ENCODE data around the gene ATAD1. TPM values are rescaled to one million over a fixed set of nuclear protein-coding genes. Genes with fewer than 3 reads are reported as not detected.

ATAD1 gene
- total RNA-seq, 1 donor from 2014 or later = 50.1 TPM

DNA sequence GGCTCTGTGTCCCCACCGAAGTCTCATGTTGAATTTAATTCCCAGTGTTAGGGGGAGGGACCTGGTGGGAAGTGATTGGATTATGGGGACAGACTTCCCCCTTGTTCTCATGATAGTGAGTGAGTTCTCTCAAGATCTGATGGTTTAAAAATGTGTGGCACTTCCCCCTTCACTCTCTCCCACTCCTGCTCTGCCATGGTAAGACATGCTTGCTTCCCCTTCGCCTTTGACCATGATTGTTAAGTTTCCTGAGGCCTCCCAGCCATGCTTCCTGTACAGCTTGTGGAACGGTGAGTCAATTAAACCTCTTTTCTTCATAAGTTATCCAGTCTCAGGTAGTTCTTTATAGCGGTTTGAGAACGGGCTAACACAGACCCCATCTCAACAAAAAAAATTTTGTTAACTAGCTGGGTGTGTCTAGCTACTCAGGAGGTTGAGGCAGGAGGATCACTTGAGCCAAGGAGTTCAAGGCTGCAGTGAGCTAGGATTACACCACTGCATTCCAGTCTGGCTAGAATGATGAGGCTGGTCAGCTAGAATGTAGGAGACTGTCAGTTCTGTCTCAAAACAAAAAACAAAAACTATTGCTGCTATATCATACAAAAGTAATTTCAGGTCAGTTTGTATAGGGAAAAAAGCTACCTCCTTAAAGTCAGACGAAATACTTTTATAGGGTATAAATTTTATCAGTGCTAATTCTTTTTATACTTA is 57.7 kb downstream of the ATAD1 start:
- peaks cover 4% of the 10 kb centered on the region for H3K4me1 Mint-ChIP-seq (ENCODE audit: unreplicated experiment)
- H3K9me3 Mint-ChIP-seq = no peaks in the 10 kb centered on the region
- TF ChIP-seq CTCF (conservative IDR thresholded peaks at IDR 0.05) = no peak
- no peaks in the 10 kb centered on the region for H3K27me3 Mint-ChIP-seq
- no peak overlapping the region for H3K27ac Mint-ChIP-seq
- peaks cover 32% of the 10 kb centered on the region for H3K36me3 Mint-ChIP-seq
- no peak overlapping the region for H3K4me3 Mint-ChIP-seq
- DNase-seq (ENCODE audit: extremely low spot score, unreplicated experiment) = no peak

- Mint-ChIP-seq H3K27ac (no peak overlapping the region), H3K36me3 (peaks cover 26% of the 10 kb centered on the region), H3K9me3 (no peaks in the 10 kb centered on the region), H3K4me1 (ENCODE audit: unreplicated experiment) (peaks cover 4% of the 10 kb centered on the region), H3K27me3 (no peaks in the 10 kb centered on the region), H3K4me3 (no peak overlapping the region)
- DNase-seq (ENCODE audit: extremely low spot score, unreplicated experiment) = no peak
- TF ChIP-seq CTCF (conservative IDR thresholded peaks at IDR 0.05) = no peak
These were observed 58.5 kb downstream of the ATAD1 start for GRCh38 chr10:87759551-87759950.

GRCh38 chr10:87757685-87758084 is 60.3 kb downstream of the ATAD1 start:
- Mint-ChIP-seq H3K36me3 (peaks cover 25% of the 10 kb centered on the region), H3K4me3 (no peak overlapping the region), H3K27ac (no peak overlapping the region), H3K27me3 (no peaks in the 10 kb centered on the region), H3K4me1 (ENCODE audit: unreplicated experiment) (peaks cover 4% of the 10 kb centered on the region), H3K9me3 (no peaks in the 10 kb centered on the region)
- TF ChIP-seq CTCF (conservative IDR thresholded peaks at IDR 0.05) = no peak
- DNase-seq (ENCODE audit: extremely low spot score, unreplicated experiment) = no peak

DNA sequence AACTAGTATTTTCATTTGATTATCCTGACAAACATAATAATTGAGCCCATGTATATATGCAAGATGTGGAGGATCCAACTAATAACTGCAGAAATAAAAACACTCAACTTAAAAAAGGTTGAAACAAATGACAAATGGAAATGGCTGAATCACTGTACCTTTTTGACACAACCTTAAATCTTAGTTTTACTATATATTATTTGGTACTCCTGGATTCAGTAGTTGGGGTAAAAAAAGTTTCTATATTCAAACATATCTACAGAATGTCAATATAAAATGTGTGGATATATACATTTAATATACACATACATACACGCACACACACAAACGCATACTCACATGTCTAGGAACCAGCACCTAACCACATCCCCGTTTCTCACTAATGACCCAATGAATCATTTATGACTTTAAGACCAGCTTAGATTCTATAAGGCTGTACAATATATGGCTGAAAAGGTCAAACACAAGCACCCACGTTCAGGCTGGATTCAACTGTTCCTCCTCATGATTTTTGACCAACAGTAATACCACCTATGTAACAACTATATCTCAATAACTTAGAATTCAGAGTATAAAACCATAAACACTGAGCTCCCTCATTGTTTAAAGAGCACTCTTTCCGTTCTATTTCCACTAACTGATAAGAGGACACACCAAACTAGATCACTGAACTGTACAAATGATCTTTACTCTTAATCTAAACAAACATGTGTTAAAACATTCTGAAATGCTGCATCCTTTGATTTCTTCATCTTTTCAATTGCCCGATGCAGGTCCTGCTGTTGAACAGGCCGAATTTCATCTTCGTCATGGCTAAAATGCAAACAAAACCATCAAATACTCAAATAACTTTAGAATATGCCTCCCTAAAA is 63.8 kb downstream of the ATAD1 start:
- Mint-ChIP-seq H3K4me3 (no peak overlapping the region), H3K9me3 (no peaks in the 10 kb centered on the region), H3K27me3 (no peaks in the 10 kb centered on the region), H3K4me1 (ENCODE audit: unreplicated experiment) (peaks cover 13% of the 10 kb centered on the region), H3K27ac (no peak overlapping the region), H3K36me3 (peaks cover 16% of the 10 kb centered on the region)
- TF ChIP-seq CTCF (conservative IDR thresholded peaks at IDR 0.05) = no peak
- no peak for DNase-seq (ENCODE audit: extremely low spot score, unreplicated experiment)

- H3K4me1 Mint-ChIP-seq (ENCODE audit: unreplicated experiment) = peaks cover 14% of the 10 kb centered on the region
- H3K27me3 Mint-ChIP-seq = no peaks in the 10 kb centered on the region
- H3K36me3 Mint-ChIP-seq = peaks cover 16% of the 10 kb centered on the region
- no peak overlapping the region for H3K27ac Mint-ChIP-seq
- no peak overlapping the region for H3K4me3 Mint-ChIP-seq
- no peak for DNase-seq (ENCODE audit: extremely low spot score, unreplicated experiment)
- TF ChIP-seq CTCF (conservative IDR thresholded peaks at IDR 0.05) = no peak
- no peaks in the 10 kb centered on the region for H3K9me3 Mint-ChIP-seq
These were observed 65.5 kb downstream of the ATAD1 start for GRCh38 chr10:87752566-87752965.

Measured in type B pancreatic cell (in vitro differentiated cells).